Vagina (tissue), 2 donors: Measurements from ENCODE around the gene TMEM151A. TPM values are rescaled to one million over a fixed set of nuclear protein-coding genes. Genes with fewer than 3 reads are reported as not detected.
A peak's percentile ranks its signal among the peaks of the same experiment; 100 is the strongest.

Experiments
- DNase-seq, 2 donors: peaks; one replicate each; pipeline ENCODE4 v3.0.0-alpha.2; 2017; ENCODE audit errors: extremely low spot score in 2 of 2
- H3K27ac ChIP-seq: fragments of 200-600 bp; sonication (generic); one replicate; pipeline ENCODE4 v1.5.1; 2019
- H3K27me3 ChIP-seq: fragments of 200-600 bp; sonication (generic); one replicate; pipeline ENCODE4 v1.5.1; 2019
- H3K36me3 ChIP-seq, 2 donors: fragments of 200-600 bp; sonication (generic); one replicate each; pipeline ENCODE4 v1.5.1; 2017 to 2019
- H3K4me1 ChIP-seq: fragments of 200-600 bp; sonication (generic); one replicate; pipeline ENCODE4 v1.5.1; 2019
- H3K4me3 ChIP-seq, 2 donors: fragments of 200-600 bp; sonication (generic); 1 replicate in 1 of 2; 2 replicates in 1 of 2; pipeline ENCODE4 v1.5.1; 2016 to 2019
- H3K9me3 ChIP-seq: fragments of 200-600 bp; sonication (generic); one replicate; pipeline ENCODE4 v1.5.1; 2019
- CTCF ChIP-seq, 3 experiments: fragments of 450-650 bp in 2 of 3; fragments of 200-600 bp in 1 of 3; sonication (generic) in 1 of 3; IDR thresholded peaks; one replicate each; pipeline ENCODE4 v1.5.1; 2017 to 2019; ENCODE audit warnings: antibody characterized with exemption in 3 of 3, mild to moderate bottlenecking in 2 of 3, moderate library complexity in 2 of 3
- POLR2A ChIP-seq, 2 donors: fragments of 450-650 bp; IDR thresholded peaks; one replicate each; pipeline ENCODE4 v1.6.1; 2017; ENCODE audit warnings: antibody characterized with exemption in 2 of 2, mild to moderate bottlenecking in 2 of 2, moderate library complexity in 2 of 2
- POLR2AphosphoS5 ChIP-seq, 2 donors: sonication (generic); formaldehyde crosslinking; IDR thresholded peaks; one replicate each; pipeline ENCODE4 v1.9.0; 2017; ENCODE audit warnings: antibody characterized with exemption in 2 of 2, mild to moderate bottlenecking in 2 of 2, low read depth in 1 of 2; ENCODE audit not compliant: insufficient read depth in 1 of 2
- intact Hi-C: fragments of 100-400 bp; cut with DNase I; formaldehyde crosslinking; loops from one replicate; pipeline ENCODE4 v1.15.1; 2023
- total RNA-seq: library from RNA; depleted of rRNA; stranded (reverse); fragments of >200 nt; gene quantifications from one replicate; pipeline ENCODE4 v1.2.3, GENCODE V29; 2016

TMEM151A gene
- total RNA-seq, 1 donor from 2014 or later: 1.7 TPM

DNA sequence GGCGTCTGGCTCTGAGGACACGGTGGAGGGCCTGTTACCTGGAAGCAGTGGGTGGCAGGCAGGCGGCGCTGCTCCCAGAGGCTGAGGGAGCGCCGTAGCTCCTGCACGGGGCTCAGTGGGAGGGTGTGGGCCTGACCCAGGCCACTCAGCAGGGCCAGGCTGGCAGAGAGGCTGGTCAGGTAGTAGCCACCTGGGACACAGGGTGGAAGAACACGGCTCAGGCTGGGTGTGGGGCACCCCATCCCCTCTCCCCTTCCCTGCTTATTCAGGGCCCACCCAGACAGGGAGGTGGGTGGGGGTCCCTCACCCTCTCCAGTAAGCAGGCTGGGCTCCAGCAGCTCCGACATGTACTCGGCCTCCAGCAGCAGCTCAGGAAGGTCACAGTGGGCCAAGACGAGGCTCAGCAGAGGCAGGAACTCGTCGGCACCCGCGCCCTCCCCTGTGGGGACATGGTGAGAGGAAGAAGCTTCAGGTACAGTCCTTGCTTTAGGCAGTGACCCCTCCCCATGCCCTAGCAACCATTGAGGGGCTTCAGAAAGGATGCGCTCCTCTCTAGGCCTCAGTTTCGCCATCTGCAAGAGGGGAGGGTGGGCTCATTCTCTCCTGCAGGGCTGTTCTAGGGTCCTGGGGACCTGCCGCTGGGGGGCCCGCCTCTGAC, 41.7 kb downstream of the TMEM151A start:
- TF ChIP-seq POLR2A (IDR thresholded peaks at IDR 0.05) (no peak), CTCF (IDR thresholded peaks at IDR 0.05) (no peak), POLR2AphosphoS5 (IDR thresholded peaks at IDR 0.05; ENCODE audit: insufficient read depth in 1 of 2, low read depth in 1 of 2) (no peak)
- peaks cover 50% of the 10 kb centered on the region for H3K4me1 ChIP-seq
- H3K27me3 ChIP-seq: no peaks in the 10 kb centered on the region
- intact Hi-C loops: no loop called here
- H3K9me3 ChIP-seq: no peaks in the 10 kb centered on the region
- H3K4me3 ChIP-seq: no peak overlapping the region
- H3K27ac ChIP-seq: no peak overlapping the region
- peaks cover 0 to 14% of the 10 kb centered on the region in 2 donors for H3K36me3 ChIP-seq
- no peak for DNase-seq

DNA sequence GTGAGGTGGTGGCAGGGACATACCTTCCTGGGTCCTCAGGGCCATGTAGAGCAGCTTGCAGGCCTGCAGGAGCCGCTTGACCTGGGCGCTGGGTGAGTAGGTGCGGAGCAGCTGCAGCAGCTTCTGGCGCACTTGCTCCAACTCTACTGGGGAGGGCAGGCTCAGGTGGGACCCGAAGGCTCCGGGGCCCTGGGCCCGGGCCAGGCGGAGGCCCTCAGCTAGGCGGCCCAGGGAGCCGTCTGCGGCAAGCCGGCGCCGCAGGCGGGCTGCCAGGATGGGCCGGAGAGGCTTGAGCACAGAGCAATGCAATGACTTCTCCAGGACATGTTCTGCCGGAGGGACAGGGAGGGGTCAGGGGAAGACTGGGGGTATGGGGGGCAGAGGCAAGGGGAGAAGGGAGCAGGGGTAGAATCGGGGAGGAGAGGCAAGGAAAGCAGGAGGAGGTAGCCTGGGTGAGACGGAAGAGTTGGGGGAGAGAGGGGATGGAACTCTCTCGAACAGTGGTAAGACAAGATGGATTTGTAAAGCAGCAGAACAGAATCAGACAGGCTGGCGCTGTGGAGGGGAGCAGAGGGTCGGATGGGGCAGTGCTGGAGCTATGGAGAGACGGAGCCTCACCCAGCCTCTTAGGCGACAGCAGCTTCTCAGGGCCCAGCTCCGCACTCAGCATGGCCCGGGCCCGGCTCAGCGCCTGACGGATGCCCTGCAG, 42.4 kb downstream of the TMEM151A start:
- intact Hi-C loops: no loop called here
- no peak for DNase-seq
- TF ChIP-seq CTCF (IDR thresholded peaks at IDR 0.05) (no peak), POLR2A (IDR thresholded peaks at IDR 0.05) (no peak), POLR2AphosphoS5 (IDR thresholded peaks at IDR 0.05; ENCODE audit: insufficient read depth in 1 of 2, low read depth in 1 of 2) (no peak)
- Histone ChIP-seq H3K27me3 (no peaks in the 10 kb centered on the region), H3K4me3 (no peak overlapping the region), H3K36me3 (peaks cover 0 to 19% of the 10 kb centered on the region in 2 donors), H3K4me1 (peaks cover 49% of the 10 kb centered on the region), H3K27ac (no peak overlapping the region), H3K9me3 (no peaks in the 10 kb centered on the region)

GRCh38 chr11:66334605-66335442, 43.1 kb downstream of the TMEM151A start:
- no peak for DNase-seq
- H3K27ac ChIP-seq: peak overlapping the region; percentile 67
- intact Hi-C loops: no loop called here
- H3K36me3 ChIP-seq: peaks cover 0 to 27% of the 10 kb centered on the region in 2 donors
- H3K9me3 ChIP-seq: no peaks in the 10 kb centered on the region
- peak overlapping the region; percentile 52 to 59 for H3K4me3 ChIP-seq
- H3K27me3 ChIP-seq: no peaks in the 10 kb centered on the region
- peaks cover 49% of the 10 kb centered on the region for H3K4me1 ChIP-seq
- TF ChIP-seq CTCF (IDR thresholded peaks at IDR 0.05) (no peak), POLR2A (IDR thresholded peaks at IDR 0.05) (no peak), POLR2AphosphoS5 (IDR thresholded peaks at IDR 0.05; ENCODE audit: insufficient read depth in 1 of 2, low read depth in 1 of 2) (no peak)

DNA sequence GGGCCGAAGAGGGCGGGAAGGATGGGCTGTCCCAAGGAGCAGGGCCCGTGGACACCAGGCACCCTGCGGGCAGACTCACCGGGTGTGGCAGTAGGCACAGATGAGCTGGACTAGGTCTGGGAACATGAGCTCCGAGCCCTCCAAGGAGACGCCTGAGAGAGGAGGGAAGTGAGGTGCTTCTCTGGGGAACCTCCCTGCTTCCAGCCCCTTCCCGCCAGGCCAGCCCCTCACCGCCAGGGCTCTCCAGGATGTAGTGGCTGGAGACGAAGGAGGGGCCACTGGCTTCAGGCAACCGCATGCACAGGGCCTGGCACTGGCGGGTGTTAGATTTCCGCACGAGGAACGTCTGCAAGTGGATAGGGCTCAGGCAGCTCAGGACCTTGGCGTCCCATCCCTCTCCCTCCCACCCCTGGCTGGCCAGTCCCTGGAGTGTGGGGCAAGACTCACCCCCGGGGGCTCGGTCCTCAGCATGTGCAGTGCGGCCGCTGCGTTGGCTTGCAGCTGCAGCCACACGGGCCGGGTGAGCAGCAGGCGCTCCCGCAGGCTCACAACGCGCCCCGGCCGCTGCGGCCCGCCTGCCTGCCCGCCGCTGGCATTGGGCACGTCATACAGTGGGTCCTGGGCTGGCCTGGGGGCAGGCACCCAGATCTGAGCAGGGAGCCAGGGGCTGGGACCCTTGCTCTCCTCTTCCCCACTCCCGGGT, 44.0 kb downstream of the TMEM151A start:
- intact Hi-C loops: no loop called here
- H3K9me3 ChIP-seq: no peaks in the 10 kb centered on the region
- peak overlapping the region; percentile 52 to 59 for H3K4me3 ChIP-seq
- peaks cover 0 to 36% of the 10 kb centered on the region in 2 donors for H3K36me3 ChIP-seq
- peaks cover 49% of the 10 kb centered on the region for H3K4me1 ChIP-seq
- TF ChIP-seq CTCF (IDR thresholded peaks at IDR 0.05) (no peak), POLR2A (IDR thresholded peaks at IDR 0.05) (no peak), POLR2AphosphoS5 (IDR thresholded peaks at IDR 0.05; ENCODE audit: insufficient read depth in 1 of 2, low read depth in 1 of 2) (no peak)
- DNase-seq: no peak
- H3K27ac ChIP-seq: peak overlapping the region; percentile 67
- no peaks in the 10 kb centered on the region for H3K27me3 ChIP-seq
